Esophagus muscularis mucosa (tissue), 4 donors: Measurements from ENCODE around the gene TPGS1.

ENCODE experiments used
- EP300 ChIP-seq: sonication (generic); formaldehyde crosslinking; IDR thresholded peaks from one replicate; pipeline ENCODE4 v1.6.1; 2017; ENCODE audit warnings: antibody characterized with exemption
- POLR2A ChIP-seq: fragments of 450-650 bp; IDR thresholded peaks from one replicate; pipeline ENCODE4 v1.6.1; 2017; ENCODE audit warnings: antibody characterized with exemption, moderate library complexity, mild to moderate bottlenecking, low read depth
- POLR2AphosphoS5 ChIP-seq, 2 donors: sonication (generic); formaldehyde crosslinking; IDR thresholded peaks; one replicate each; pipeline ENCODE4 v1.6.1; 2017; ENCODE audit warnings: antibody characterized with exemption in 2 of 2
- TF ChIP-seq, protein P1 (sequence below), 3 experiments: fragments of 200-600 bp in 2 of 3; fragments of 450-650 bp in 1 of 3; sonication (generic) in 2 of 3; IDR thresholded peaks; one replicate each; pipeline ENCODE4 v1.5.1; 2017 to 2019; ENCODE audit warnings: antibody characterized with exemption in 3 of 3, mild to moderate bottlenecking in 2 of 3, moderate library complexity in 1 of 3

DNA sequence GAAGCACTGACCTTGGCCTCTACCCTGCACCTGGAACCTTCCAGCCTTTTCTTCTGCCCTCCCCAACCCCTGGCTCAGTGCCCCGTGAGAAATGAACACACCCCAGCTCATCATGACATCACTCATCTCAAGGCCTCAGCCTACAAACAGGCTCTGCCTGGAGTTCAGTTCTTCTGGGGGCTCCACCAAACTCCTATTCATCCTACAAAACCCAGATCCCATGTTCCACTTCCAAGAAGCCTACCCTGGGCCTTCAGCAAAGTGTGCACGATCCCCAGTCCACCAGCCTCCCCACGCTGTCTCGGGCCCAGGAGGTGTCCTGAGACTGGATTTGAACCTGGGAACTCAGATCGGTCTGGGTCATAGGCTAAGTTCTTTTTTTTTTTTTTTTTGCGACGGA, 37.5 kb upstream of the TPGS1 start:
- TF ChIP-seq, protein P1, sequence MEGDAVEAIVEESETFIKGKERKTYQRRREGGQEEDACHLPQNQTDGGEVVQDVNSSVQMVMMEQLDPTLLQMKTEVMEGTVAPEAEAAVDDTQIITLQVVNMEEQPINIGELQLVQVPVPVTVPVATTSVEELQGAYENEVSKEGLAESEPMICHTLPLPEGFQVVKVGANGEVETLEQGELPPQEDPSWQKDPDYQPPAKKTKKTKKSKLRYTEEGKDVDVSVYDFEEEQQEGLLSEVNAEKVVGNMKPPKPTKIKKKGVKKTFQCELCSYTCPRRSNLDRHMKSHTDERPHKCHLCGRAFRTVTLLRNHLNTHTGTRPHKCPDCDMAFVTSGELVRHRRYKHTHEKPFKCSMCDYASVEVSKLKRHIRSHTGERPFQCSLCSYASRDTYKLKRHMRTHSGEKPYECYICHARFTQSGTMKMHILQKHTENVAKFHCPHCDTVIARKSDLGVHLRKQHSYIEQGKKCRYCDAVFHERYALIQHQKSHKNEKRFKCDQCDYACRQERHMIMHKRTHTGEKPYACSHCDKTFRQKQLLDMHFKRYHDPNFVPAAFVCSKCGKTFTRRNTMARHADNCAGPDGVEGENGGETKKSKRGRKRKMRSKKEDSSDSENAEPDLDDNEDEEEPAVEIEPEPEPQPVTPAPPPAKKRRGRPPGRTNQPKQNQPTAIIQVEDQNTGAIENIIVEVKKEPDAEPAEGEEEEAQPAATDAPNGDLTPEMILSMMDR (IDR thresholded peaks at IDR 0.05), result no peak
- no peak for TF ChIP-seq POLR2A
- TF ChIP-seq EP300, result no peak
- no peak for TF ChIP-seq POLR2AphosphoS5 (IDR thresholded peaks at IDR 0.05)
